IMR-90 (cell line): ENCODE results near the gene ADRA2B. TPM values are rescaled to one million over a fixed set of nuclear protein-coding genes. Genes with fewer than 3 reads are reported as not detected.

Source experiments
- ATAC-seq: fragments of 200-7000 bp; cut with Tn5 transposase; 2 replicates; pipeline ENCODE4 v1.9.1; 2020; ENCODE audit warnings: low read depth, mild to moderate bottlenecking, moderate library complexity
- BruUV-seq: library from RNA; stranded (reverse); fragments of 400-500 nt; replicated peaks from 2 replicates; lab custom pipeline; 2021; lab: Mats Ljungman, UMichigan
- CTCF ChIA-PET: fragments of 300-600 bp; formaldehyde crosslinking; extraction: SDS; loops from one replicate; lab custom pipeline; 2021; ENCODE audit warnings: antibody characterized with exemption; lab: Yijun Ruan, JAX
- POLR2A ChIA-PET: fragments of 300-600 bp; sonication (Branson Sonifier 250); formaldehyde crosslinking; loops from one replicate; lab custom pipeline; 2022; ENCODE audit warnings: antibody characterized with exemption; ENCODE audit not compliant: unreplicated experiment; lab: Charles Lee
- DNase-seq: peaks from one replicate; pipeline ENCODE4 v3.0.0; 2013
- H2AFZ ChIP-seq: replicated peaks from 2 replicates; pipeline ENCODE3; 2013; ENCODE audit warnings: low read length, mild to moderate bottlenecking; ENCODE audit not compliant: poor library complexity
- H2AK5ac ChIP-seq: 2 replicates; pipeline ENCODE4 v1.6.1; 2013; ENCODE audit warnings: low read depth, low read length, inconsistent platforms
- H2AK9ac ChIP-seq: replicated peaks from 2 replicates; pipeline ENCODE3; 2013; ENCODE audit warnings: mild to moderate bottlenecking, low read depth, low read length, moderate library complexity; ENCODE audit not compliant: poor library complexity
- H2BK120ac ChIP-seq: 2 replicates; pipeline ENCODE4 v1.6.1; 2013; ENCODE audit warnings: low read depth, low read length, inconsistent platforms
- H2BK15ac ChIP-seq: 3 replicates; pipeline ENCODE4 v1.6.1; 2013; ENCODE audit warnings: low read depth, low read length, inconsistent platforms
- H2BK20ac ChIP-seq: 2 replicates; pipeline ENCODE4 v1.6.1; 2013; ENCODE audit warnings: low read depth, mild to moderate bottlenecking, inconsistent platforms, low read length, moderate library complexity
- H2BK5ac ChIP-seq: 2 replicates; pipeline ENCODE4 v1.6.1; 2013; ENCODE audit warnings: mild to moderate bottlenecking, low read depth, low read length, inconsistent platforms; ENCODE audit not compliant: poor library complexity, severe bottlenecking
- H3K14ac ChIP-seq: replicated peaks from 2 replicates; pipeline ENCODE4 v1.6.1; 2013; ENCODE audit warnings: low read depth, low read length, inconsistent platforms
- H3K18ac ChIP-seq: 2 replicates; pipeline ENCODE4 v1.6.1; 2013; ENCODE audit warnings: low read depth, low read length, control low read depth
- H3K23ac ChIP-seq: 2 replicates; pipeline ENCODE4 v1.6.1; 2013; ENCODE audit warnings: low read depth, low read length, inconsistent platforms
- H3K27ac ChIP-seq: 2 replicates; pipeline ENCODE4 v1.5.1; 2013; ENCODE audit warnings: mild to moderate bottlenecking, control low read depth, low read length; ENCODE audit not compliant: insufficient read depth
- H3K27me3 ChIP-seq: 2 replicates; pipeline ENCODE4 v1.6.1; 2013; ENCODE audit warnings: low read length; ENCODE audit not compliant: control insufficient read depth, insufficient read depth
- H3K36me3 ChIP-seq: 2 replicates; pipeline ENCODE4 v1.6.1; 2013; ENCODE audit warnings: low read length, mixed read lengths; ENCODE audit not compliant: control insufficient read depth, insufficient read depth
- H3K4ac ChIP-seq: 2 replicates; pipeline ENCODE4 v1.6.1; 2013; ENCODE audit warnings: low read depth, low read length, inconsistent platforms
- H3K4me1 ChIP-seq: 2 replicates; pipeline ENCODE4 v1.6.1; 2013; ENCODE audit warnings: low read length, mixed read lengths; ENCODE audit not compliant: control insufficient read depth, insufficient read depth
- H3K4me2 ChIP-seq: 2 replicates; pipeline ENCODE4 v1.6.1; 2013; ENCODE audit warnings: low read depth, mild to moderate bottlenecking, control low read depth, low read length, moderate library complexity
- H3K4me3 ChIP-seq: 2 replicates; pipeline ENCODE4 v1.5.1; 2013; ENCODE audit warnings: low read depth, mild to moderate bottlenecking, control low read depth, low read length, moderate library complexity; ENCODE audit not compliant: insufficient read depth
- H3K56ac ChIP-seq: 2 replicates; pipeline ENCODE4 v1.6.1; 2013; ENCODE audit warnings: low read length, inconsistent platforms; ENCODE audit not compliant: insufficient read depth; ENCODE audit errors: extremely low read depth
- H3K79me1 ChIP-seq, 2 experiments: 2 replicates each; pipeline ENCODE4 v1.6.1; 2013; ENCODE audit warnings: low read length in 2 of 2, inconsistent platforms in 1 of 2, low read depth in 1 of 2
- H3K9ac ChIP-seq: 2 replicates; pipeline ENCODE4 v1.6.1; 2013; ENCODE audit warnings: low read depth, low read length, control low read depth
- H3K9me1 ChIP-seq: 2 replicates; pipeline ENCODE4 v1.6.1; 2013; ENCODE audit warnings: low read length, inconsistent platforms; ENCODE audit not compliant: insufficient read depth
- H3K9me3 ChIP-seq: 2 replicates; pipeline ENCODE4 v1.6.1; 2013; ENCODE audit warnings: low read length; ENCODE audit not compliant: control insufficient read depth, insufficient read depth
- H4K20me1 ChIP-seq: 2 replicates; pipeline ENCODE4 v1.6.1; 2013; ENCODE audit warnings: low read length, inconsistent platforms; ENCODE audit not compliant: insufficient read depth
- H4K5ac ChIP-seq: 2 replicates; pipeline ENCODE4 v1.6.1; 2013; ENCODE audit warnings: mild to moderate bottlenecking, low read depth, low read length, control low read depth
- H4K8ac ChIP-seq, 2 experiments: 2 replicates each; pipeline ENCODE4 v1.6.1; 2013; ENCODE audit warnings: low read depth in 2 of 2, low read length in 2 of 2, control low read depth in 1 of 2, inconsistent platforms in 1 of 2
- H4K91ac ChIP-seq: 2 replicates; pipeline ENCODE4 v1.6.1; 2013; ENCODE audit warnings: low read depth, low read length, inconsistent platforms; ENCODE audit not compliant: insufficient read depth
- BHLHE40 ChIP-seq: fragments of 150-350 bp; IDR thresholded peaks from 2 replicates; pipeline ENCODE4 v1.6.1; 2016; ENCODE audit warnings: mild to moderate bottlenecking, low read depth, low read length
- CEBPB ChIP-seq: IDR thresholded peaks from 2 replicates; pipeline ENCODE4 v1.6.1; 2012; ENCODE audit warnings: low read depth, low read length, improper control_type of control experiment
- CHD1 ChIP-seq: IDR thresholded peaks from 2 replicates; pipeline ENCODE4 v1.6.1; 2012; ENCODE audit warnings: low read depth, low read length, improper control_type of control experiment
- CTCF ChIP-seq: conservative IDR thresholded peaks from 2 replicates; pipeline ENCODE4 v1.5.1; 2012; ENCODE audit warnings: mild to moderate bottlenecking, low read depth, low read length, improper control_type of control experiment
- ELK1 ChIP-seq: fragments of 150-350 bp; IDR thresholded peaks from 2 replicates; pipeline ENCODE4 v1.6.1; 2016; ENCODE audit warnings: low read depth, mild to moderate bottlenecking, low read length, moderate library complexity, borderline replicate concordance
- FOS ChIP-seq: fragments of 150-350 bp; IDR thresholded peaks from 2 replicates; pipeline ENCODE4 v1.6.1; 2016; ENCODE audit warnings: low read depth, low read length
- MAFK ChIP-seq: IDR thresholded peaks from 2 replicates; pipeline ENCODE4 v1.6.1; 2012; ENCODE audit warnings: low read depth, low read length, improper control_type of control experiment
- MXI1 ChIP-seq: IDR thresholded peaks from 2 replicates; pipeline ENCODE4 v1.6.1; 2012; ENCODE audit warnings: low read depth, mild to moderate bottlenecking, low read length, moderate library complexity, borderline replicate concordance
- NFE2L2 ChIP-seq: fragments of 150-350 bp; IDR thresholded peaks from 2 replicates; pipeline ENCODE4 v1.6.1; 2016; ENCODE audit warnings: low read depth, mild to moderate bottlenecking, low read length
- POLR2A ChIP-seq: IDR thresholded peaks from 2 replicates; pipeline ENCODE4 v1.6.1; 2012; ENCODE audit warnings: mild to moderate bottlenecking, low read depth, low read length
- RAD21 ChIP-seq: IDR thresholded peaks from 2 replicates; pipeline ENCODE4 v1.6.1; 2012; ENCODE audit warnings: low read length, improper control_type of control experiment
- RCOR1 ChIP-seq: IDR thresholded peaks from 2 replicates; pipeline ENCODE4 v1.6.1; 2012; ENCODE audit warnings: mild to moderate bottlenecking, low read length, improper control_type of control experiment; ENCODE audit not compliant: insufficient replicate concordance
- RFX5 ChIP-seq: IDR thresholded peaks from 2 replicates; pipeline ENCODE4 v1.8.0; 2012; ENCODE audit warnings: low read depth, mild to moderate bottlenecking, low read length, moderate library complexity
- WGBS, 2 experiments: methylation state at CpG; one replicate each; pipeline versions ENCODE4 v1.1.5 to v1.1.7; 2013; ENCODE audit warnings: missing lambda C conversion rate in 2 of 2; ENCODE audit not compliant: insufficient read length in 1 of 2; ENCODE audit errors: extremely low coverage in 2 of 2; 5-methylcytosine and 5-hydroxymethylcytosine counted together
- dilution Hi-C: fragments of 300-500 bp; cut with HindIII; formaldehyde crosslinking; loops from one replicate; pipeline ENCODE4 v1.14.3; 2018; ENCODE audit warnings: low sequenced_read_pairs; ENCODE audit not compliant: unreplicated experiment
- in situ Hi-C: fragments of 300-500 bp; cut with MboI; formaldehyde crosslinking; loops from 3 replicates; pipeline ENCODE4 v1.14.3; 2019; ENCODE audit warnings: low sequenced_read_pairs, inconsistent platforms, mixed read lengths
- intact Hi-C: fragments of 100-400 bp; cut with micrococcal nuclease; formaldehyde crosslinking; loops from 2 replicates; pipeline ENCODE4 v1.10.0; 2022
- polyA plus RNA-seq, 3 experiments: library from polyadenylated mRNA; depleted of rRNA; stranded (reverse); fragments of >200 nt; gene quantifications; 2 replicates each; pipeline ENCODE4 v1.2.3, GENCODE V29; 2012; ENCODE audit warnings: low replicate concordance in 1 of 3
- total RNA-seq: library from RNA; depleted of rRNA; stranded (reverse); fragments of >200 nt; gene quantifications from 2 replicates; pipeline ENCODE4 v1.2.3, GENCODE V29; 2012

Gene ADRA2B
- total and polyA plus RNA-seq, 2 of the 4 experiments (the other 2 are of a cell fraction) = not detected

DNA sequence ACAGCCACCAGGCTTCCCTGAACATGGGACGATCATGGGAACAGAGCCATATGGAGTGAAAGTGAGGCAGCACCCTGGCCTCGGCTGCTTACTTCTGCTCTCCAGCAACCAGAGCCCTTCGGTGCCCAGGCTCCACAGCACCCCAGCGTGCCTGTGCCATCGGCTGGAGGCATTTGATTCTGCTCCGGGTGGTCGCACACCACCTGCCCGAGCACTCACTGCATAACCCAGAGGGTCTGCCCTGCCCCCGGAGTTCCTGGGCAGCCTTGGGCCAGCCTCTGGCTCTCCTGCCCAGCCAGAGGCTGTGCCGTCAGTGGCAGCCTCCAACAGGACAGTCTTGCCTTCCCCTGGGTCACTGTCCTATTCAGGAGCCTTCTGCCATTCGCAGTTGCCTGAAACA is 18.1 kb upstream of the ADRA2B start:
- Histone ChIP-seq H4K91ac (no peak overlapping the region), H3K9me1 (no peaks in the 10 kb centered on the region), H3K4ac (no peak overlapping the region), H3K56ac (no peak overlapping the region), H3K4me2 (no peak overlapping the region), H3K27ac (no peak overlapping the region), H4K5ac (no peak overlapping the region), H2AK9ac (no peak overlapping the region), H2AK5ac (no peak overlapping the region), H3K9me3 (no peaks in the 10 kb centered on the region), H2AFZ (no peak overlapping the region), H3K18ac (no peak overlapping the region), H3K14ac (no peak overlapping the region), H2BK5ac (no peak overlapping the region), H4K8ac (no peak overlapping the region), H3K36me3 (no peaks in the 10 kb centered on the region), H3K9ac (no peak overlapping the region), H3K4me3 (no peak overlapping the region), H2BK15ac (no peak overlapping the region), H4K20me1 (no peaks in the 10 kb centered on the region; the same call in 1 of the 2 replicates), H2BK120ac (no peak overlapping the region), H3K79me1 (no peaks in the 10 kb centered on the region), H3K4me1 (no peaks in the 10 kb centered on the region), H3K23ac (no peak overlapping the region), H3K27me3 (peaks cover 58% of the 10 kb centered on the region), H2BK20ac (no peak overlapping the region)
- BruUV-seq = no TSS peak
- 91% methylated on average over 3 of the region's 11 CpGs; no CpG with 5 or more reads in 1 of the 2 experiments for WGBS, 2 experiments
- POLR2A ChIA-PET = no interaction called here
- dilution Hi-C loops = no loop called here
- in situ Hi-C loops = loop anchor here (10.0 kb wide), 1 partner anchor 130 kb away; the partner anchor contains the start of genes CIAO1 and TMEM127
- DNase-seq = no peak
- CTCF ChIA-PET = no interaction called here
- intact Hi-C loops = no loop called here
- TF ChIP-seq POLR2A (no peak), RCOR1 (no peak), CEBPB (no peak), RAD21 (no peak), MXI1 (no peak), BHLHE40 (no peak), CTCF (no peak), NFE2L2 (no peak), RFX5 (no peak), CHD1 (no peak), ELK1 (no peak), FOS (no peak), MAFK (no peak)
- no peak for ATAC-seq
